Measurements from ENCODE around the gene IL32.

Gene IL32

DNA sequence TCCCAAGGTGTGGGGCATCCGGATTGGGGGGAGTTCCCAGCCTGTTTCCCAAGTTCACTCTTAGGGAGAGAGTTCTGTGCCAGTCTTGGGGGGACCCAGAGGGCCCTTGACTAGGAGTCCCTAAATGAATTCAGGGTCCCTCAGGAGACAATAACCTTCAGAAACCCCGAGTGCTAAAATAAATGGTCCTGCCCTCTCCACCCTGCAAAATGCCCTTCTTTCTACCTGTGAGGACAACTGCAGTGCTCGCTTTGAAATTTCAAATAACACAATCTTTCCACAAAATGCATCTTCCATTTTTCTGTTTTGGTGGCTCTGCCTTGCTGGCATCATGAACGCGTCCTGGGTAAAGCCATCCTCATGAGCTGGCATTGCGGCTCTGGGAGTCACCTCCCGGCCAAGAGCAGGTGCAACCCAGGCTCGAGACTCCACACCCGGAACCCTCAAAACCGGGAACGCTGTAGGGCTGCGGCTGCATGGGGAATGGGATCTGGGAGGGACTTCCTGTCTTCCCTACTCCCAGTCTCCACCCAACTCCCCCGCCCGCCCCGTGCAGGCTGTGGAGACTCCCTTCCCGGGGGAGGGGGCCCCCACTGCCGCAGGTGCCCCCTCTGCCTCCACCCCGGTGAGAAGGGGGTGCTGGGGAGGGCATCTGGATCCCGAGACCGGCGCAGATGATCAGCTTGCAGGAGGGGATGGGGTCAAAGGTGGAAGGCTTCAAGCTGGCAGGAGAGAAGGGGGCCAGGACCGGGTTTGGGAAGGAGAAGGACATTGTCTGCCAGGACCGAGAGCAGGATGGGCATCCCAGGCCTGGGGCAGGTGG is 46.8 kb downstream of the IL32 start, which contains the start of gene ZNF205:
Gene ZNF205 (plus strand): TSS at position 529 of the 823 bp plus-strand sequence. CDS start 845 bp downstream, outside the sequence.
- Histone ChIP-seq H3K79me2 (ENCODE audit: insufficient read depth, low read length) (no peaks in the 10 kb centered on the region), H3K36me3 (ENCODE audit: insufficient read depth, low read length) (no peaks in the 10 kb centered on the region), H4K20me1 (ENCODE audit: insufficient read depth, low read length, poor library complexity, severe bottlenecking) (no peaks in the 10 kb centered on the region), H3K4me2 (ENCODE audit: low read depth, low read length, poor library complexity, severe bottlenecking) (no peak within 1 kb of the TSS), H3K4me3 (ENCODE audit: low read length, poor library complexity, severe bottlenecking) (no peak within 1 kb of the TSS), H3F3A (ENCODE audit: low read depth) (no peaks in the 10 kb centered on the region), H3K4me1 (ENCODE audit: insufficient read depth, low read length, poor library complexity, severe bottlenecking) (no peaks in the 10 kb centered on the region), H3K9ac (ENCODE audit: low read depth, low read length, poor library complexity, severe bottlenecking) (no peak within 1 kb of the TSS), H2AFZ (ENCODE audit: low read length) (no peak within 1 kb of the TSS), H3K9me2 (replicated peaks; ENCODE audit: low read depth, low read length) (no peaks in the 10 kb centered on the region), H3K27me3 (ENCODE audit: insufficient read depth, low read length, poor library complexity, severe bottlenecking) (no peaks in the 10 kb centered on the region), H3K9me3 (ENCODE audit: insufficient read depth, low read depth, low read length) (no peaks in the 10 kb centered on the region)
- TF ChIP-seq, protein P1, sequence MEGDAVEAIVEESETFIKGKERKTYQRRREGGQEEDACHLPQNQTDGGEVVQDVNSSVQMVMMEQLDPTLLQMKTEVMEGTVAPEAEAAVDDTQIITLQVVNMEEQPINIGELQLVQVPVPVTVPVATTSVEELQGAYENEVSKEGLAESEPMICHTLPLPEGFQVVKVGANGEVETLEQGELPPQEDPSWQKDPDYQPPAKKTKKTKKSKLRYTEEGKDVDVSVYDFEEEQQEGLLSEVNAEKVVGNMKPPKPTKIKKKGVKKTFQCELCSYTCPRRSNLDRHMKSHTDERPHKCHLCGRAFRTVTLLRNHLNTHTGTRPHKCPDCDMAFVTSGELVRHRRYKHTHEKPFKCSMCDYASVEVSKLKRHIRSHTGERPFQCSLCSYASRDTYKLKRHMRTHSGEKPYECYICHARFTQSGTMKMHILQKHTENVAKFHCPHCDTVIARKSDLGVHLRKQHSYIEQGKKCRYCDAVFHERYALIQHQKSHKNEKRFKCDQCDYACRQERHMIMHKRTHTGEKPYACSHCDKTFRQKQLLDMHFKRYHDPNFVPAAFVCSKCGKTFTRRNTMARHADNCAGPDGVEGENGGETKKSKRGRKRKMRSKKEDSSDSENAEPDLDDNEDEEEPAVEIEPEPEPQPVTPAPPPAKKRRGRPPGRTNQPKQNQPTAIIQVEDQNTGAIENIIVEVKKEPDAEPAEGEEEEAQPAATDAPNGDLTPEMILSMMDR (conservative IDR thresholded peaks at IDR 0.05; ENCODE audit: low read length), result no peak
- TF ChIP-seq EZH2phosphoT487 (IDR thresholded peaks at IDR 0.05; ENCODE audit: borderline replicate concordance), result no peak

- Histone ChIP-seq H3F3A (ENCODE audit: low read depth) (no peaks in the 10 kb centered on the region), H4K20me1 (ENCODE audit: insufficient read depth, low read length, poor library complexity, severe bottlenecking) (no peaks in the 10 kb centered on the region), H3K4me2 (ENCODE audit: low read depth, low read length, poor library complexity, severe bottlenecking) (no peak overlapping the region), H3K4me1 (ENCODE audit: insufficient read depth, low read length, poor library complexity, severe bottlenecking) (no peaks in the 10 kb centered on the region), H3K4me3 (ENCODE audit: low read length, poor library complexity, severe bottlenecking) (no peak overlapping the region), H3K79me2 (ENCODE audit: insufficient read depth, low read length) (no peaks in the 10 kb centered on the region), H3K27me3 (ENCODE audit: insufficient read depth, low read length, poor library complexity, severe bottlenecking) (no peaks in the 10 kb centered on the region), H3K9me3 (ENCODE audit: insufficient read depth, low read depth, low read length) (no peaks in the 10 kb centered on the region), H3K36me3 (ENCODE audit: insufficient read depth, low read length) (no peaks in the 10 kb centered on the region), H3K9me2 (replicated peaks; ENCODE audit: low read depth, low read length) (no peaks in the 10 kb centered on the region), H3K9ac (ENCODE audit: low read depth, low read length, poor library complexity, severe bottlenecking) (no peak overlapping the region), H2AFZ (ENCODE audit: low read length) (no peak overlapping the region)
- TF ChIP-seq, protein P1 (conservative IDR thresholded peaks at IDR 0.05; ENCODE audit: low read length), result no peak
- no peak for TF ChIP-seq EZH2phosphoT487 (IDR thresholded peaks at IDR 0.05; ENCODE audit: borderline replicate concordance)
These were observed 47.6 kb downstream of the IL32 start for GRCh38 chr16:3112881-3113574.

- Histone ChIP-seq H4K20me1 (ENCODE audit: insufficient read depth, low read length, poor library complexity, severe bottlenecking) (no peaks in the 10 kb centered on the region), H3K9ac (ENCODE audit: low read depth, low read length, poor library complexity, severe bottlenecking) (no peak overlapping the region), H3K27me3 (ENCODE audit: insufficient read depth, low read length, poor library complexity, severe bottlenecking) (no peaks in the 10 kb centered on the region), H3K4me2 (ENCODE audit: low read depth, low read length, poor library complexity, severe bottlenecking) (no peak overlapping the region), H3K4me3 (ENCODE audit: low read length, poor library complexity, severe bottlenecking) (no peak overlapping the region), H2AFZ (ENCODE audit: low read length) (no peak overlapping the region), H3K9me3 (ENCODE audit: insufficient read depth, low read depth, low read length) (no peaks in the 10 kb centered on the region), H3K9me2 (replicated peaks; ENCODE audit: low read depth, low read length) (no peaks in the 10 kb centered on the region), H3K36me3 (ENCODE audit: insufficient read depth, low read length) (no peaks in the 10 kb centered on the region), H3K79me2 (ENCODE audit: insufficient read depth, low read length) (no peaks in the 10 kb centered on the region), H3F3A (ENCODE audit: low read depth) (no peaks in the 10 kb centered on the region), H3K4me1 (ENCODE audit: insufficient read depth, low read length, poor library complexity, severe bottlenecking) (no peaks in the 10 kb centered on the region)
- no peak for TF ChIP-seq EZH2phosphoT487 (IDR thresholded peaks at IDR 0.05; ENCODE audit: borderline replicate concordance)
- TF ChIP-seq, protein P1 (conservative IDR thresholded peaks at IDR 0.05; ENCODE audit: low read length), result no peak
These were observed 48.5 kb downstream of the IL32 start for GRCh38 chr16:3113765-3114479.

Data from Loucy (cell line).